Measurements from ENCODE around the gene DNAJC19.

Gene DNAJC19

GRCh38 chr3:180973543-180973942 lies 16.0 kb downstream of the DNAJC19 start:
- Histone ChIP-seq H3K79me1 (ENCODE audit: low read depth, low read length) (no peaks in the 10 kb centered on the region), H2AK5ac (ENCODE audit: low read depth, low read length) (no peak overlapping the region), H2BK5ac (ENCODE audit: low read length) (no peak overlapping the region), H3K4me2 (ENCODE audit: insufficient read depth, low read length, poor library complexity, severe bottlenecking) (no peak overlapping the region), H3K4me3 (ENCODE audit: low read length in 2 of 2) (no peak overlapping the region), H2BK12ac (ENCODE audit: low read length) (no peak overlapping the region), H3K27me3 (ENCODE audit: control insufficient read depth in 3 of 3, insufficient read depth in 3 of 3, low read depth in 1 of 3, low read length in 3 of 3) (no peaks in the 10 kb centered on the region), H3K27ac (replicated peaks; ENCODE audit: low read length) (no peak overlapping the region), H3K9me3 (replicated peaks in 1 of 2; ENCODE audit: control insufficient read depth in 2 of 2, insufficient read depth in 1 of 2, low read depth in 1 of 2, low read length in 2 of 2) (no peaks in the 10 kb centered on the region), H3K4me1 (ENCODE audit: control insufficient read depth in 2 of 2, insufficient read depth in 1 of 2, low read depth in 1 of 2, low read length in 2 of 2) (no peaks in the 10 kb centered on the region), H2BK15ac (ENCODE audit: low read length) (no peak overlapping the region), H4K8ac (ENCODE audit: low read depth, low read length) (no peak overlapping the region), H3K14ac (ENCODE audit: low read length) (no peak overlapping the region), H2BK120ac (ENCODE audit: low read depth, low read length) (no peak overlapping the region), H3K36me3 (replicated peaks in 1 of 2; ENCODE audit: control insufficient read depth in 2 of 2, insufficient read depth in 2 of 2, low read length in 2 of 2) (peaks cover 15 to 100% of the 10 kb centered on the region in 2 donors), H2AFZ (ENCODE audit: low read length) (no peak overlapping the region), H4K91ac (ENCODE audit: low read depth, low read length, poor library complexity) (no peak overlapping the region), H3K4ac (ENCODE audit: low read length) (no peak overlapping the region), H3K23ac (ENCODE audit: low read depth, low read length, poor library complexity) (no peak overlapping the region), H3K18ac (ENCODE audit: low read length) (no peak overlapping the region), H3K9ac (ENCODE audit: low read depth, low read length, poor library complexity) (no peak overlapping the region)
- no peak for DNase-seq (ENCODE audit: low spot score)
- no CpG with 5 or more reads among the region's 2 CpGs for WGBS, 2 donors (ENCODE audit: extremely low coverage in 2 of 2, insufficient read length in 2 of 2, insufficient replicate concordance in 1 of 2)

- H3K4ac ChIP-seq (ENCODE audit: low read length): no peak overlapping the region
- H4K8ac ChIP-seq (ENCODE audit: low read depth, low read length): no peak overlapping the region
- no CpG with 5 or more reads among the region's 6 CpGs for WGBS, 2 donors (ENCODE audit: extremely low coverage in 2 of 2, insufficient read length in 2 of 2, insufficient replicate concordance in 1 of 2)
- H2AK5ac ChIP-seq (ENCODE audit: low read depth, low read length): no peak overlapping the region
- no peak overlapping the region for H4K91ac ChIP-seq (ENCODE audit: low read depth, low read length, poor library complexity)
- no peak overlapping the region for H3K4me2 ChIP-seq (ENCODE audit: insufficient read depth, low read length, poor library complexity, severe bottlenecking)
- no peak overlapping the region for H2BK12ac ChIP-seq (ENCODE audit: low read length)
- H3K4me3 ChIP-seq (ENCODE audit: low read length in 2 of 2): no peak overlapping the region
- H2BK120ac ChIP-seq (ENCODE audit: low read depth, low read length): no peak overlapping the region
- DNase-seq (ENCODE audit: low spot score): no peak
- H2BK5ac ChIP-seq (ENCODE audit: low read length): no peak overlapping the region
- no peak overlapping the region for H3K23ac ChIP-seq (ENCODE audit: low read depth, low read length, poor library complexity)
- H2AFZ ChIP-seq (ENCODE audit: low read length): no peak overlapping the region
- peaks cover 19 to 100% of the 10 kb centered on the region in 2 donors for H3K36me3 ChIP-seq (replicated peaks in 1 of 2; ENCODE audit: control insufficient read depth in 2 of 2, insufficient read depth in 2 of 2, low read length in 2 of 2)
- H3K9me3 ChIP-seq (replicated peaks in 1 of 2; ENCODE audit: control insufficient read depth in 2 of 2, insufficient read depth in 1 of 2, low read depth in 1 of 2, low read length in 2 of 2): no peaks in the 10 kb centered on the region
- no peak overlapping the region for H3K9ac ChIP-seq (ENCODE audit: low read depth, low read length, poor library complexity)
- H3K27me3 ChIP-seq (ENCODE audit: control insufficient read depth in 3 of 3, insufficient read depth in 3 of 3, low read depth in 1 of 3, low read length in 3 of 3): no peaks in the 10 kb centered on the region
- no peak overlapping the region for H3K18ac ChIP-seq (ENCODE audit: low read length)
- H3K27ac ChIP-seq (replicated peaks; ENCODE audit: low read length): no peak overlapping the region
- no peaks in the 10 kb centered on the region for H3K4me1 ChIP-seq (ENCODE audit: control insufficient read depth in 2 of 2, insufficient read depth in 1 of 2, low read depth in 1 of 2, low read length in 2 of 2)
- peaks cover 2% of the 10 kb centered on the region for H3K79me1 ChIP-seq (ENCODE audit: low read depth, low read length)
- H3K14ac ChIP-seq (ENCODE audit: low read length): no peak overlapping the region
- no peak overlapping the region for H2BK15ac ChIP-seq (ENCODE audit: low read length)
Measured at GRCh38 chr3:180970931-180971330, 18.6 kb downstream of the DNAJC19 start.

GRCh38 chr3:180962530-180962929 lies 27.0 kb downstream of the DNAJC19 start:
- Histone ChIP-seq H4K91ac (ENCODE audit: low read depth, low read length, poor library complexity) (no peak overlapping the region), H3K9ac (ENCODE audit: low read depth, low read length, poor library complexity) (no peak overlapping the region), H2BK5ac (ENCODE audit: low read length) (no peak overlapping the region), H3K36me3 (replicated peaks in 1 of 2; ENCODE audit: control insufficient read depth in 2 of 2, insufficient read depth in 2 of 2, low read length in 2 of 2) (peaks cover 8 to 100% of the 10 kb centered on the region in 2 donors), H3K27ac (replicated peaks; ENCODE audit: low read length) (no peak overlapping the region), H2BK120ac (ENCODE audit: low read depth, low read length) (no peak overlapping the region), H3K27me3 (ENCODE audit: control insufficient read depth in 3 of 3, insufficient read depth in 3 of 3, low read depth in 1 of 3, low read length in 3 of 3) (no peaks in the 10 kb centered on the region), H2AK5ac (ENCODE audit: low read depth, low read length) (no peak overlapping the region), H3K9me3 (replicated peaks in 1 of 2; ENCODE audit: control insufficient read depth in 2 of 2, insufficient read depth in 1 of 2, low read depth in 1 of 2, low read length in 2 of 2) (no peaks in the 10 kb centered on the region), H3K18ac (ENCODE audit: low read length) (no peak overlapping the region), H3K14ac (ENCODE audit: low read length) (no peak overlapping the region), H3K4me1 (ENCODE audit: control insufficient read depth in 2 of 2, insufficient read depth in 1 of 2, low read depth in 1 of 2, low read length in 2 of 2) (no peaks in the 10 kb centered on the region), H2BK15ac (ENCODE audit: low read length) (no peak overlapping the region), H3K79me1 (ENCODE audit: low read depth, low read length) (peaks cover 2% of the 10 kb centered on the region), H2BK12ac (ENCODE audit: low read length) (no peak overlapping the region), H2AFZ (ENCODE audit: low read length) (no peak overlapping the region), H3K4me3 (ENCODE audit: low read length in 2 of 2) (no peak overlapping the region), H3K4ac (ENCODE audit: low read length) (no peak overlapping the region), H4K8ac (ENCODE audit: low read depth, low read length) (no peak overlapping the region), H3K4me2 (ENCODE audit: insufficient read depth, low read length, poor library complexity, severe bottlenecking) (no peak overlapping the region), H3K23ac (ENCODE audit: low read depth, low read length, poor library complexity) (no peak overlapping the region)
- WGBS, 2 donors (ENCODE audit: extremely low coverage in 2 of 2, insufficient read length in 2 of 2, insufficient replicate concordance in 1 of 2): no CpG with 5 or more reads among the region's 1 CpG
- no peak for DNase-seq (ENCODE audit: low spot score)

- no peaks in the 10 kb centered on the region for H3K4me1 ChIP-seq (ENCODE audit: control insufficient read depth in 2 of 2, insufficient read depth in 1 of 2, low read depth in 1 of 2, low read length in 2 of 2)
- no peak overlapping the region for H3K18ac ChIP-seq (ENCODE audit: low read length)
- no peak overlapping the region for H3K4me2 ChIP-seq (ENCODE audit: insufficient read depth, low read length, poor library complexity, severe bottlenecking)
- H2AFZ ChIP-seq (ENCODE audit: low read length): no peak overlapping the region
- H2BK15ac ChIP-seq (ENCODE audit: low read length): no peak overlapping the region
- no peaks in the 10 kb centered on the region for H3K27me3 ChIP-seq (ENCODE audit: control insufficient read depth in 3 of 3, insufficient read depth in 3 of 3, low read depth in 1 of 3, low read length in 3 of 3)
- no peak overlapping the region for H3K9ac ChIP-seq (ENCODE audit: low read depth, low read length, poor library complexity)
- no CpG with 5 or more reads among the region's 1 CpG for WGBS, 2 donors (ENCODE audit: extremely low coverage in 2 of 2, insufficient read length in 2 of 2, insufficient replicate concordance in 1 of 2)
- H3K36me3 ChIP-seq (replicated peaks in 1 of 2; ENCODE audit: control insufficient read depth in 2 of 2, insufficient read depth in 2 of 2, low read length in 2 of 2): peaks cover 7 to 100% of the 10 kb centered on the region in 2 donors
- DNase-seq (ENCODE audit: low spot score): no peak
- H2BK12ac ChIP-seq (ENCODE audit: low read length): no peak overlapping the region
- no peak overlapping the region for H4K8ac ChIP-seq (ENCODE audit: low read depth, low read length)
- H3K9me3 ChIP-seq (replicated peaks in 1 of 2; ENCODE audit: control insufficient read depth in 2 of 2, insufficient read depth in 1 of 2, low read depth in 1 of 2, low read length in 2 of 2): no peaks in the 10 kb centered on the region
- no peak overlapping the region for H3K4me3 ChIP-seq (ENCODE audit: low read length in 2 of 2)
- H3K79me1 ChIP-seq (ENCODE audit: low read depth, low read length): peaks cover 2% of the 10 kb centered on the region
- no peak overlapping the region for H2BK5ac ChIP-seq (ENCODE audit: low read length)
- H3K14ac ChIP-seq (ENCODE audit: low read length): no peak overlapping the region
- H2BK120ac ChIP-seq (ENCODE audit: low read depth, low read length): no peak overlapping the region
- no peak overlapping the region for H4K91ac ChIP-seq (ENCODE audit: low read depth, low read length, poor library complexity)
- H3K27ac ChIP-seq (replicated peaks; ENCODE audit: low read length): no peak overlapping the region
- H3K4ac ChIP-seq (ENCODE audit: low read length): no peak overlapping the region
- H3K23ac ChIP-seq (ENCODE audit: low read depth, low read length, poor library complexity): no peak overlapping the region
- H2AK5ac ChIP-seq (ENCODE audit: low read depth, low read length): no peak overlapping the region
Measured at GRCh38 chr3:180961552-180961951, 28.0 kb downstream of the DNAJC19 start.

Measured in neuronal stem cell (in vitro differentiated cells).